Natural killer cell (primary cell): ENCODE results near the gene FLVCR2. TPM values are rescaled to one million over a fixed set of nuclear protein-coding genes. Genes with fewer than 3 reads are reported as not detected.

ENCODE experiments used
- ATAC-seq, 3 donors: fragments of 150-1000 bp in 2 of 3; fragments of 200-7000 bp in 1 of 3; cut with Tn5 transposase; 1 replicate in 1 of 3; 2 replicates in 2 of 3; pipeline ENCODE4 v1.10.0; 2021; ENCODE audit warnings: mild to moderate bottlenecking in 2 of 3, moderate library complexity in 2 of 3
- DNase-seq, 2 donors: peaks; one replicate each; pipeline versions ENCODE4 v3.0.0 to v3.0.0-alpha.2; 2013 to 2021; ENCODE audit warnings: mixed read lengths in 1 of 2
- H3K27ac ChIP-seq: one replicate; pipeline ENCODE4 v1.5.1; 2013; ENCODE audit warnings: mild to moderate bottlenecking, low read length
- H3K27me3 ChIP-seq: one replicate; pipeline ENCODE4 v1.6.1; 2013; ENCODE audit warnings: low read length; ENCODE audit not compliant: control insufficient read depth, insufficient read depth
- H3K36me3 ChIP-seq: one replicate; pipeline ENCODE4 v1.6.1; 2013; ENCODE audit warnings: low read length; ENCODE audit not compliant: control insufficient read depth, insufficient read depth
- H3K4me1 ChIP-seq: one replicate; pipeline ENCODE4 v1.6.1; 2013; ENCODE audit warnings: low read length; ENCODE audit not compliant: control insufficient read depth, insufficient read depth
- H3K4me3 ChIP-seq: one replicate; pipeline ENCODE4 v1.5.1; 2013; ENCODE audit warnings: low read length
- H3K9me3 ChIP-seq: one replicate; pipeline ENCODE4 v1.6.1; 2013; ENCODE audit warnings: low read length; ENCODE audit not compliant: control insufficient read depth, insufficient read depth
- H3K27ac Mint-ChIP-seq, 2 donors: one replicate each; pipeline ENCODE4 v1.8.0; 2022; ENCODE audit warnings: mild to moderate bottlenecking in 2 of 2, mixed read lengths in 2 of 2, moderate library complexity in 1 of 2
- H3K27me3 Mint-ChIP-seq, 2 donors: one replicate each; pipeline ENCODE4 v1.8.0; 2022; ENCODE audit warnings: low read depth in 2 of 2, mixed read lengths in 2 of 2
- H3K36me3 Mint-ChIP-seq: one replicate; pipeline ENCODE4 v1.8.0; 2022; ENCODE audit warnings: mixed read lengths
- H3K4me1 Mint-ChIP-seq, 2 donors: one replicate each; pipeline ENCODE4 v1.8.0; 2022; ENCODE audit warnings: mixed read lengths in 2 of 2
- H3K4me3 Mint-ChIP-seq: one replicate; pipeline ENCODE4 v1.8.0; 2022; ENCODE audit warnings: mild to moderate bottlenecking, moderate library complexity, mixed read lengths
- H3K9me3 Mint-ChIP-seq, 2 donors: one replicate each; pipeline ENCODE4 v1.8.0; 2022; ENCODE audit warnings: mixed read lengths in 2 of 2
- WGBS: methylation state at CpG from one replicate; pipeline ENCODE4 v1.1.7; 2013; ENCODE audit warnings: missing lambda C conversion rate; ENCODE audit not compliant: insufficient coverage; 5-methylcytosine and 5-hydroxymethylcytosine counted together
- intact Hi-C: fragments of 100-400 bp; cut with micrococcal nuclease; formaldehyde crosslinking; loops from one replicate; pipeline ENCODE4 v1.14.2; 2022
- total RNA-seq, 4 donors: library from RNA; stranded (reverse); fragments of 120-200 nt in 1 of 4; gene quantifications; one replicate each; pipeline versions ENCODE4 v1.2.3 to v1.2.4, GENCODE V29; 2013 to 2022
- TF ChIP-seq, protein P1 (sequence below): fragments of 200-600 bp; IDR thresholded peaks from one replicate; pipeline ENCODE4 v1.8.0; 2022; ENCODE audit warnings: antibody characterized with exemption

The FLVCR2 gene
- total RNA-seq, 3 donors from 2014 or later (not counting 1 experiment from before 2014, with no cell fraction given) = 1.4 to 4.8 (median 2.1) TPM

DNA sequence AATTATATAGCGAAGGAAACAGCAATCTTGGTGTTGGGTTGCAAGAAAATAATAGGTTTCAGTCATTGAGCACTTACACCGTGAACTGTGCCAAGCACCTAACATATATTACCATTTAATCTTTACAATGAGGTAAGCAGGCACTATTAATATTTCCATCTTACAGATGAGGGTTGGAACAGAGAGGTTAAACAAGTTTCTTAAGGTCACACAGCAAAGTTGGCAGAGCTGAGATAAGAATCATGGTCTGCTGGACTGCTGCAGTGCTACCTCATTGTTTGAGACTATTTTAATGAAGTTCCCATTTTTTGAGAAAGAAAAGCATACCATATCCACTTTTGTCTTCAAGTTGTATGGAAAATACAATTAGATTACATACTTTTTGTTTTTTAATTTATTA lies 80.5 kb downstream of the FLVCR2 start:
- ATAC-seq = no peak
- TF ChIP-seq, protein P1, sequence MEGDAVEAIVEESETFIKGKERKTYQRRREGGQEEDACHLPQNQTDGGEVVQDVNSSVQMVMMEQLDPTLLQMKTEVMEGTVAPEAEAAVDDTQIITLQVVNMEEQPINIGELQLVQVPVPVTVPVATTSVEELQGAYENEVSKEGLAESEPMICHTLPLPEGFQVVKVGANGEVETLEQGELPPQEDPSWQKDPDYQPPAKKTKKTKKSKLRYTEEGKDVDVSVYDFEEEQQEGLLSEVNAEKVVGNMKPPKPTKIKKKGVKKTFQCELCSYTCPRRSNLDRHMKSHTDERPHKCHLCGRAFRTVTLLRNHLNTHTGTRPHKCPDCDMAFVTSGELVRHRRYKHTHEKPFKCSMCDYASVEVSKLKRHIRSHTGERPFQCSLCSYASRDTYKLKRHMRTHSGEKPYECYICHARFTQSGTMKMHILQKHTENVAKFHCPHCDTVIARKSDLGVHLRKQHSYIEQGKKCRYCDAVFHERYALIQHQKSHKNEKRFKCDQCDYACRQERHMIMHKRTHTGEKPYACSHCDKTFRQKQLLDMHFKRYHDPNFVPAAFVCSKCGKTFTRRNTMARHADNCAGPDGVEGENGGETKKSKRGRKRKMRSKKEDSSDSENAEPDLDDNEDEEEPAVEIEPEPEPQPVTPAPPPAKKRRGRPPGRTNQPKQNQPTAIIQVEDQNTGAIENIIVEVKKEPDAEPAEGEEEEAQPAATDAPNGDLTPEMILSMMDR = no peak

DNA sequence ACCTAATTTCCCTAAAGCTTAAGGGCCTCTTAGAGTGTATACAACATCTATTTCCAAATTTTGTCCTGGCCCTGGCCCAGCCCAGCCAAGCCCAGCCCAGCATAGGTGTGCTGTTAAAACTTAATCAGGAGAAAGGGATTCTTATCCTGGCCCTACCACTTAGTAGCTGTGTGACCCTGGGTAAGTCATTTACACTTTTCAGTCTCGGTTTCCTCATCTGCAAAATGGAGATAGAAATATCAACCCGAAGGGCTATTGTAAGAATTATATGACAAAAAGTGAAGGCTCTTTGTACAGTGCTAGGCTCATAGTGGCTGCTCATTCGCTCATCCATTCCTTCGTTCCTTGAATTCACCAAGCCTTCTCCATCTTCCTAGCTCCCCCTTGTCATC lies 81.8 kb downstream of the FLVCR2 start:
- ATAC-seq (no peak), DNase-seq (no peak)
- peak overlapping the region; percentile 91 for H3K4me3 Mint-ChIP-seq
- TF ChIP-seq, protein P1 = no peak
- H3K36me3 Mint-ChIP-seq = no peaks in the 10 kb centered on the region
- Histone ChIP-seq H3K9me3 (no peaks in the 10 kb centered on the region), H3K4me3 (peak overlapping the region; percentile 91), H3K4me1 (peaks cover 10% of the 10 kb centered on the region), H3K27ac (peak overlapping the region; percentile 90), H3K27me3 (no peaks in the 10 kb centered on the region), H3K36me3 (peaks cover 7% of the 10 kb centered on the region)
- H3K27ac Mint-ChIP-seq = peak overlapping the region; percentile 91 to 95
- H3K27me3 Mint-ChIP-seq = no peaks in the 10 kb centered on the region
- WGBS = 9% methylated on average over 4 of the region's 4 CpGs
- H3K4me1 Mint-ChIP-seq = peaks cover 20 to 24% of the 10 kb centered on the region in 2 donors
- intact Hi-C loops = loop anchor here (2.0 to 5.0 kb wide), 2 partner anchors 325 to 948 kb away; partner anchors contain the start of genes AREL1, FCF1 and IFT43
- H3K9me3 Mint-ChIP-seq = no peaks in the 10 kb centered on the region

More for the DNA sequence above, 80.5 kb downstream of the FLVCR2 start:
- Mint-ChIP-seq H3K4me3 (no peak overlapping the region), H3K9me3 (no peaks in the 10 kb centered on the region), H3K4me1 (peaks cover 20 to 24% of the 10 kb centered on the region in 2 donors), H3K27me3 (no peaks in the 10 kb centered on the region), H3K36me3 (no peaks in the 10 kb centered on the region), H3K27ac (peak overlapping the region; percentile 25 to 49)
- Histone ChIP-seq H3K27me3 (no peaks in the 10 kb centered on the region), H3K27ac (no peak overlapping the region), H3K36me3 (peaks cover 14% of the 10 kb centered on the region), H3K4me3 (no peak overlapping the region), H3K4me1 (peaks cover 10% of the 10 kb centered on the region), H3K9me3 (no peaks in the 10 kb centered on the region)
- DNase-seq = no peak
- no CpG with 5 or more reads among the region's 2 CpGs for WGBS
- intact Hi-C loops = no loop called here

DNA sequence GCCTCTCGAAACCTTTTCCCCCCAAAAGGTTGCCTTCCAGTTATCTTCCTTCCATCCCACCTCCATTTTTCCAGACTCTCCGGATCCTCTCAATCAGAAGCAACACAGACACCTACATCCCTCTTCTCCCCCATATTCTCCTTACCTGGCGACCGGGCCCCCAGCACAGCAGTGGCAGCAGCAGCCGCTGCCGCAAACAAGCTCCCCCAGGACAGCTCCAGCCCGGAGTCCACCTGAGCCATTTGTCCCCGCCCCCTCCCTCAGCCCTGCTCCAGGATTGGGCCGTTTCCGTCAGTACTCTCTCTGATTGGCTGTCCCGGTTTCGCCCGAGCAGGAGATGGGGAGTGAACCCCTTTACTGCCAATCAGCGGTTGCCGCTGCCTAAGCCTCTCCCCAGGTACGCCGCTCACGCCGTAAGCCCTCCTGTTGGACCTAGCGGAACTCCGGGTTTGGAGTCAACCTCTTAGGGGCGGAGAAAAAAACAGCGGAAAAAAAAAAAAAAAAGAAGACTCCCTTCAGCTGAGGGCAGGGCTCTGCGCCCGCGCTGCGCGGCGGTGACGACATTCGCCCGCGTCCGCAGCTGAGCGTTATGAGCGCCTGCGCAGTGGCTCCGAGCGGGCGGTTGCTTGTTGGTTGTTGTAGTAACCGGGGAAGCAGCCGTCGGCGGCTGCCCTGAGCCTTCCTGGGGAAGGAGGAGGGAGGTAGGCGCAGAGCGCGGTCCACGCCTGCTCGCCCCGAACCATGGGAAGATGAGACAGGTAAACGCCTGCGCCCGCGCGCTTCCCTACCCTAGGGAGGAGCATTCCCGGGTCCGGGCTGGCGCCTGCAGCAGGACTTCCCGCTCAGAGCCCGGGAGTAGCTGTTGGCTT lies 82.4 kb downstream of the FLVCR2 start, which contains the start of the genes ERG28 and TTLL5:
TSS of gene ERG28 (minus strand) at position 247 of the 869 bp plus-strand sequence. CDS start 3,374 bp downstream, outside the sequence.
TSS of gene TTLL5 (plus strand) at position 617 of the 869 bp plus-strand sequence. CDS start 1,904 bp downstream, outside the sequence.
- peak within 1 kb of the TSS; percentile 91 for H3K4me3 Mint-ChIP-seq
- no peaks in the 10 kb centered on the region for H3K9me3 ChIP-seq
- H3K27me3 ChIP-seq = no peaks in the 10 kb centered on the region
- peak within 1 kb of the TSS; percentile 91 to 95 for H3K27ac Mint-ChIP-seq
- WGBS = under 1% methylated on average over 60 of the region's 60 CpGs
- H3K4me1 Mint-ChIP-seq = peaks cover 20 to 24% of the 10 kb centered on the region in 2 donors
- ATAC-seq (peak; percentile 90 to 97 (median 93)), DNase-seq (peak; percentile 94 to 99)
- H3K9me3 Mint-ChIP-seq = no peaks in the 10 kb centered on the region
- peak within 1 kb of the TSS; percentile 91 for H3K4me3 ChIP-seq
- peaks cover 7% of the 10 kb centered on the region for H3K36me3 ChIP-seq
- H3K4me1 ChIP-seq = peaks cover 10% of the 10 kb centered on the region
- TF ChIP-seq, protein P1 = no peak
- H3K27ac ChIP-seq = peak within 1 kb of the TSS; percentile 90
- H3K36me3 Mint-ChIP-seq = no peaks in the 10 kb centered on the region
- intact Hi-C loops = loop anchor here (2.0 to 5.0 kb wide), 2 partner anchors 324 to 949 kb away; partner anchors contain the start of genes AREL1, FCF1 and IFT43
- no peaks in the 10 kb centered on the region for H3K27me3 Mint-ChIP-seq
